ENCODE measurements around the gene TTLL10.
A peak's percentile ranks its signal among the peaks of the same experiment; 100 is the strongest.
"Not testable (repeated sequence)": the region's sequence is repeated elsewhere in the genome, so short reads cannot be mapped to it uniquely, and the experiment has no call there.

TTLL10 gene

DNA sequence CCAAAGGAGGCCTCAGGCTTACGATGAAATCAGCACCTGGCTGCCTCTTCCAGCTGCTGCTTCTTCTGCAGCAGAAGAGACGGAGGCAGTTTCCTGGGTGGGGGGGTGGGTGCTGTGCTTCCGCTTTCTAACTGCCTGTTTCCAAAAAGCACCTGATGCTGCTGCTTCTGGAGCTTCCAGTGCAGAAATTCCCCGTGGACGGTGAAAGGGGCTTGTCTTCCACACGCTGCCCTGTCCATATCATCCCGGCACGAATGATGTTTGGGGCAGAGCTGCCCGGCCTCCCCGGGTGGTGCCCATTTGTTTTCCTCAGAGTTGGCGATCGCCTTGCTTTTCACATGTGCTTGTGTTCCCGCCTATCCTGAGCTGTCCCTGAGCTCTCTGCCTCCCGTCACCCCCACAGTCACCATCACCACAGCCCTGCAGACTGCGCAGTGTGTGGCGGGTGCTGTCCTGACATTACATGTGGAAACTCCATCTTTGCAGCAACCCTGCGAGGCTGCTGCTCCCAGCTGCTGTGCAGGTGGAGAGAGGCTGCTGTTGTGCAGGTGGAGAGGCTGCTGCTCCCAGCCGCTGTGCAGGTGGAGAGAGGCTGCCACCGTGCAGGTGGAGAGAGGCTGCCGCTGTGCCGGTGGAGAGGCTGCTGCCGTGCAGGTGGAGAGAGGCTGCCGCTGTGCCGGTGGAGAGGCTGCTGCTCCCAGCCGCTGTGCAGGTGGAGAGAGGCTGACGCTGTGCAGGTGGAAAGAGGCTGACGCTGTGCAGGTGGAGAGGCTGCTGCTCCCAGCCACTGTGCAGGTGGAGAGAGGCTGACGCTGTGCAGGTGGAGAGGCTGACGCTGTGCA lies 1.8 kb downstream of the TTLL10 start:
- no peak for DNase-seq

DNA sequence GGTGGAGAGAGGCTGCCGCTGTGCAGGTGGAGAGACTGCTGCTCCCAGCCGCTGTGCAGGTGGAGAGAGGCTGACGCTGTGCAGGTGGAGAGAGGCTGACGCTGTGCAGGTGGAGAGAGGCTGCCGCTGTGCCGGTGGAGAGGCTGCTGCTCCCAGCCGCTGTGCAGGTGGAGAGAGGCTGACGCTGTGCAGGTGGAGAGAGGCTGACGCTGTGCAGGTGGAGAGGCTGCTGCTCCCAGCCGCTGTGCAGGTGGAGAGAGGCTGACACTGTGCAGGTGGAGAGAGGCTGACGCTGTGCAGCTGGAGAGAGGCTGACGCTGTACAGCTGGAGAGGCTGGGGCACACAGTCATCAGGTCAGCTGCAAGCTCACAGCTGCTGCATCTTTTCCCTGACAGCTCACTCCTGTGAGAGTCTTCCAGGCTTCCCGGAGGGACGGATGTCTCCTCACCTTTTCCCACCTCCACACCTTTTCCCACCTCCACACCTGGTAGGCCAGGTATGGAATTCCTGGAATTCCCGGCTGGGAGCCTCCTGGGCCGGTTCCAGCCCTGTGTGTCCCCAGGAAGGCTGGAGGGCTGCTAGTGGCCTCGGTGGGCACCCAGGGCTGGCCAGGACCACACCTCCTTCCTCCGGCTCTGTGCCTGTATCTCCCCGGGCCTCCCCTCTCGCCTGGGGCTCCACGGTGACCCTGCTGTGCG lies 2.5 kb downstream of the TTLL10 start:
- DNase-seq, result not testable (repeated sequence)

DNA sequence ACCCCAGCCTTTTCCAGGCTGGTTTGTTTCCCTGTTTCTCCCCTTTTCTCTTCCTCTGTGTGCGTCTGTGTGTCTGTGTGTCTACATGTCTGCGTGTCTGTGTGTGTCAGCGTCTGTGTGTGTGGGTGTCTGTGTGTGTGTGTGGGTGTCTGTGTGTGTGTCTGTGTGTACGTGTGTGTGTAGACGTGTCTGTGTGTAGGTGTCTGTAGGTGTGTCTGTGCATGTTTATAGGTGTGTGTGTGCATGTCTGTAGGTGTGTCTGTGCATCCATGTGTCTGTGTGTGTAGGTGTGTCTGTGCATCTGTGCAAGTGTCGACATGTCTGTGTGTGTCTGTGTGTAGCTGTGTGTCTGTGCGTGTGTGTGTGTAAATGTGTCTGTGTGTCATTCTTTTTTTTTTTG lies 3.3 kb downstream of the TTLL10 start:
- no peak for DNase-seq

DNA sequence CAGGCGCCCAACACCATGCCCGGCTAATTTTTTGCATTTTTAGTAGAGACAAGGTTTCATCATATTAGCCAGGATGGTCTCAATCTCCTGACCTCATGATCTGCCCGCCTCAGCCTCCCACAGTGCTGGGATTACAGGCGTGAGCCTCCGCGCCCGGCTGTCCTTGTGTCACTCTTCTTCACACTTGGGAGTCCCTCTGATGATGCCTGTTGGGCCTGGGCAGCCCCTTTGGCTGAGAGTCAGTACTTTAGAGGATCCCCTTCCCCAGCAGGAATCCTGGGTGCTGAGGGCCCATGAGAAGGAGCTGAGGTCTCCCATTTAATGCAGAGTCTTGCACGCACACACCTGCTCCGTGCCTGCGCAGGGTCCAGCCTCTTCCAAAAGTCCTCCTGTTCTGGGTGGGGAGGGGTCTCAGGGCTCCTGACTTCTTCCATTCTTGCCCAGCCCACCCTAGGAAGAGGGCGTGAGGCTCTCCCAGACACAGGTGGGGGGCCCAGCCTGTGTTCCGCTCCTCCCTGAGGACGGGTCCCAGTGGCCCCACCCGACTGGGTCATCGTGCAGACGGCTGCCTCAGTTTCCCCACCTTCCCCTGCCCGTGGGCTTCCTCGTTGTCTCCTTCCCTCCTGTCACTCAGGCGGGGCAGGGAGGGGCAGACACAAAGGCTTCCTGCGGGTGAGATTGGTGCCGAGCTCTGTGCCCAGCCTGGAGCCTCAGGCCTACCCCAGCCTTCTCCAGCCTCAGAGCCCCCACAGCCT lies 3.9 kb downstream of the TTLL10 start:
- no peak for DNase-seq

GRCh38 chr1:1178794-1179331 lies 5.2 kb downstream of the TTLL10 start:
- DNase-seq, result no peak

GRCh38 chr1:1179346-1179982 lies 5.8 kb downstream of the TTLL10 start:
- no peak for DNase-seq

DNA sequence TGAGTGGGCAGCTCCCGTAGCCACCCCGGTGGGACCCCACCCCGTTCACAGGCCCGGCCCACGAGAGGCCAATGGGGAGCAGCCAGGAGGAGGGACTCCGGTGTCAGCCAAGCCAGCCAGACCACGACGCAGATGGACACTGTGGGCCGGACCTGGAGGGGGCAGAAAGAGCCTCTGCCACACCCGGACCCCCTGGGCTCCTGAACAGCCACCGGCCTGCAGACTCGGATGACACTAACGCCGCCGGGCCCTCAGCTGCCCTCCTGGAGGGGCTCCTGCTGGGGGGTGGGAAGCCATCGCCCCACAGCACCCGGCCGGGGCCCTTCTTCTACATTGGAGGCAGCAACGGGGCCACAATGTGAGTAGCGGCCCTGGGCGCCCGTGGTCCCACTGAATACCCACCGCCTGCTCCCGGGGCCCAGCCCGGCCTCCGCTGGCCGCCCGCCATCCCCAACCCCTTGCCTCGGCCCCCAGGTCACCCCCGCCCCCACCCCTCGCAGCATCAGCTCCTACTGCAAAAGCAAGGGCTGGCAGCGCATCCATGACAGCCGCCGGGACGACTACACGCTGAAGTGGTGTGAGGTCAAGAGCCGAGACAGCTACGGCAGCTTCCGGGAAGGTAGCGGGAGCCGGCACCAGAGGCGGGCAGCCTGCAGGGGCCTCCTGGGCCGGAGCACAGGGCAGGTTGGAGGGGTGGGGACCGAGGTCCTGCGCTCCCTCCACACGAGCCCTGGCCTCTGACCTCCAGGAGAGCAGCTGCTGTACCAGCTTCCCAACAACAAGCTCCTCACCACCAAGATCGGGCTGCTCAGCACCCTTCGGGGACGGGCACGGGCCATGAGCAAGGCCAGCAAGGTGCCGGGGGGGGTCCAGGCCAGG lies 6.5 kb downstream of the TTLL10 start:
- no peak for DNase-seq

DNA sequence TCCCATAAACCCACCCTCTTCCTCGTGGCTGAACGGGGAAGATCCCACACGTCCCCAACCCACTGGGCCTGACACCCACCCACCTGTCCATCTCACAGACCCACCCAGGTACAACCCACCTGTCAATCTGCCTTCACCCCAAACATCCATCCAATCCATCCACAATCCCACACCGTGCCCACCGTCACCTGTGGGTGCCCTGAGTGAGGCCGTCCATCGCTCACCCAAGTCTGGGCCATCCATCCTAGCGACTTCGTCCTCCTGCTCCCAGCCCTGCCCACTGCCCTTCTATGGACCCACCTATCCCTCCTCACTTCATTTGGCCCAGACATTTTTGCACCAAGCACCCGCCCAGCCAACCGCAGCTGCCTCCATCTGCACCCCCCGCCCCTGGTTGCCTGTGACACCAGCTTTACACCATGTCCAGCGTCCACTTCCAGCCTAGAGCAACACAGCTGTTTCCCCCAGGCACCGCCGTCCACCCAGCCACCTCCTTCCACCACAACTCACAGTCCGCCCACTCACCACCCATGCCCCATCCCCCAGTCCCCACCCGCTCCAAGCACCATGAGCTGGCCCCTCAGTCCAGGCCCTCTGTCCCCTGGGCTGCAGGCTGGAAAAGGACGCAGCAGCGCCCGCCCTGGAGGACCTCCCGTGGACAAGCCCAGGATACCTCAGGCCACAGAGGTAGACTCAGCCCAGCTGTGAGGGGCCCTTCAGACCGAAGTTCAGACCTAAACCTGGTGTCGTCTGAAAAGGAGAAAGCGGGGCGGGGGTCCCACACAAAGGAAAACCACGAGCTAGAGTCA lies 7.7 kb downstream of the TTLL10 start:
- DNase-seq, result no peak

DNA sequence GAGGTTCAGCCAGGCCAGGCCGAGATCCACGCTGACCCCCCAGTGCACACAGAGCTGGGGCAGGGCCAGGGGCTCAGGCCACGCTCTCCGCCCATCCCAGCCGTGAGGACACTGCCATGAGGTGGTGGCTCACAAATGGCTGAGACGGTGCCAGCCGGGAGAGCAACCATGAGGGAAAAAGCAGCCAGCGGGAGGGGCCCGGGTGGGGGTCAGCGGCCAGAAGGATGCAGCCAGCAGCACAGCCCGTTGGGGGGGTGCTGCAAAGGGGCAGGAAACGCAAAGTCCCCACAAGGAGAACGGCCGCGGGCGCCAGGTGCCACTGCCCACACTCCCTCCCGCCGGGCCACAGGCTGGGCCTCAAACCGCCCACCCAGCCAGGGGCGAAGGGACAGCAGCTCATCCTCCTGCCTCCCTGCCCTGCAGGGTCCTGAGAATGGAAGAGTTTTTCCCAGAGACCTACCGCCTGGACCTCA lies 8.3 kb downstream of the TTLL10 start:
- DNase-seq, result no peak

DNA sequence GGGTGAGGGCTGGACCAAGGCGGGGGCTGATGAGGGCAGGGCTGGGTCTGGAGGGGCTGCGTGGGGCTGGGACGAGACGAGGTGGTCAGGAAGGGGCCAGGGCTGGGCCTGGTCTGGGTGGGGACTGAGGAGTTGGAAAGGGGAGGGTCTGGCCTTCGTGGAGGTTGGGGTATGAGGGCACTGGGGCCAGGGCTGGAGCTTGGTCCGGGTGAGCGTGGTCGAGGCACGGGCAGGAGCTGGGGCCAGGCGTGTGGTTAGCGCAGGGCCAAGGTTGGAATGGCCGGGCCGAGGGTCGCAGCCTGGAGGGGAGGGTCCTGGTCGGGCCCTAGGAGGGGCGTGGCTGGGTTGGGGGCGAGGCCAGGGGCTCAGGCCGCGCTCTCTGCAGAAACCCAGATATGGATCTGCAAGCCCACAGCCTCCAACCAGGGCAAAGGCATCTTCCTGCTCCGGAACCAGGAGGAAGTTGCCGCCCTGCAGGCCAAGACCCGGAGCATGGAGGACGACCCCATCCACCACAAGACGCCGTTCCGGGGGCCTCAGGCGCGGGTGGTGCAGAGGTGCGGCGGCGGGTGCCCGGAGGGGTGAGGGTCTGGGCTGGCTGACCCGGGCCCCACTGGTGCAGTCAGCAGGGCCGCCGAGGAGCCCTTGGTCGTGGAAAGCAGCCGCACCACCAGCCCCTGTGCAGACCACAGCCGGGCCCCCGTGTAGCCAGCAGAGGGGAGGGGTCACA lies 9.0 kb downstream of the TTLL10 start:
- DNase-seq, result no peak

GRCh38 chr1:1183221-1183747 lies 9.6 kb downstream of the TTLL10 start:
- DNase-seq, result no peak

DNA sequence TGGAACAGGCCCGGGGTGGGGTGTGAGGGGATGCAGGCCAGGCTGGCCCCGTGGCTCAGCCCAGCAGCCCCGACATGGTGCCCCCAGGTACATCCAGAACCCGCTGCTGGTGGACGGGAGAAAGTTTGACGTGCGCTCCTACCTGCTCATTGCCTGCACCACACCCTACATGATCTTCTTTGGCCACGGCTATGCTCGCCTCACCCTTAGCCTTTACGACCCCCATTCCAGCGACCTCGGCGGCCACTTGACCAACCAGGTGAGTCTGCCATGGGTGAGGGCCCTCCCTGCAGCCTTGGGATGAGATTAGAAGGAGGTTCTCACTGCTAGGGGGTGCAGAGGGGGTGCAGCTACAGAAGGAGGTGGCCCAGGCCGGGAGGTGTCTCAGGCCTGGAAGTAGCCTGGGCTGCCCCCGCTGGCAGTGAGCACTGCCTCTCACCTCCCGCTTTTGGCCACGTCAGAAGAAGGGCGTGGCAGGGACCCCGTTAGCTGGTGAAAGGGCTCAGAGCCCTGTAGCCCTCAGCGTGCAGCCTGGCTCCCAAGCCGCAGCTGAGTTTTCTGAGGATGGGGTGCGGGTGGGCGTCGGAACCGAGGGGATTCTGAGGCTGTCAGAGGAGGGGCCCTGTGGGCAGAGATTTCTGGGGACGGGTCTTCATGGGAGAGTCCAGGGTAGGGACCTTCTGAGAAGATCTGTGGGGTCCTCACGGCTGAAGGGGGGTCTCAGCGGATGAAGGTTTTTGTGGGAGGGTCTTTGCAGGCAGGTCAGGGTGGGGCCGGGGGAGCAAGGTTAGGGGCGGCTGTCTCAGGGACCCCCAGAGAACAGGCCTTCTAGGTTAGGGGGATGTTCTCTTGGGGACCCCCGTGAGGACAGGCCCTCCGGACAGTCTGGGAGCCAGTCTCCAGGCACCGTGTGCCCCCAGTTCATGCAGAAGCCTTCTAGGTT lies 10.4 kb downstream of the TTLL10 start:
- no peak for DNase-seq

DNA sequence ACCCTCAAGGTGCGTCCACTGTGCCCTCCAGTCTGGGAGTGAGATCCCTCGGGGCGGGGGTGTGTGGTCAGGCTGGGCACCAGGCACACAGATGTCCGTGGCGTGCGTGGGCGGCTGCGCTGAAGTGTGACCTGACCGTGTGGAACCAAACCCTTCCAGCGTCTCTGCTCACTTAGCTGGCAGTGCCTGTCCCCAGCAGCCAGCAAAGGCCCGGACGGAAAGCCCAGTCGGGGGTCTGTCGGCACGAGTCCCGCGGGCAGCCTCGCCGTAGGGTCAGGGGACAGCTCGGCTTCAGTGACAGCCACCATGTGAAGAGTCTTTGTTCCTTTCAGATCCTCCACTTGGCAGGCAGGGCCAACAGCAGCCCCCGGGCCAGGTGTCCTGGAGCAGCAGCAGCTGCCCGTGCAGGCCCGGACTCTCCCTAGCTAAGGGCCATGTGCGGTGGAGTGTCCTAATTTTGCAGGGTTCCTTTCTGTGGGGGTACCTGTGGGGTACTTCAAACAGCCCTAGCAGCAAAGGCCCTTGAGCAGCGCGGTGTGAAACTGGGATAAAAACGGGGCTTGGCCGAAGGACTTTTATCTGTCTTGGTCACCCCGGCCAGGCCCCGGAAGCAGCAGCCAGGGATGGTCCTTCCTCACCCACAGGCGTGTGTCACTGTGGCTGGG lies 11.6 kb downstream of the TTLL10 start:
- peak; percentile 0 to 49 for DNase-seq

- no peak for DNase-seq
Observed at GRCh38 chr1:1187938-1188337, 14.3 kb downstream of the TTLL10 start.

DNA sequence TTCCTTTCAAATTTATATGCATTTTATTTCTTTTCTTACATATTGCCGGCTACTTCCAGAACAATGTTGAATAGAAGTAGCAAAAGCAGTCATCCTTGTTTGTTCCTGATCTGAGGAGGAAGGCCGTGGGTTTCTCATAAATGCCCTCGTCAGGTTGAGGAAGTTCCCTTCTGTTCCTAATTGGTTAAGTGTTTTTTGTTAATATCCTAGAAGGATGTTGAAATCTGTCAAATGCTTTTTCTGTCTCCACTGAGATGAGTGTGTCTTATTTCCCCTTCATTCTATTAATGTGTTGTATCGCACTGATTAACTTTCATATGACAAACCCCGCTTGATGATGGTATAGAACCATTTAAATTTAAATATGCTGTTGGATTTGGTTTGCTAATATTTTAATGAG lies 15.4 kb downstream of the TTLL10 start:
- DNase-seq, result no peak

GRCh38 chr1:1191734-1192133 lies 18.1 kb downstream of the TTLL10 start:
- DNase-seq, result no peak

DNA sequence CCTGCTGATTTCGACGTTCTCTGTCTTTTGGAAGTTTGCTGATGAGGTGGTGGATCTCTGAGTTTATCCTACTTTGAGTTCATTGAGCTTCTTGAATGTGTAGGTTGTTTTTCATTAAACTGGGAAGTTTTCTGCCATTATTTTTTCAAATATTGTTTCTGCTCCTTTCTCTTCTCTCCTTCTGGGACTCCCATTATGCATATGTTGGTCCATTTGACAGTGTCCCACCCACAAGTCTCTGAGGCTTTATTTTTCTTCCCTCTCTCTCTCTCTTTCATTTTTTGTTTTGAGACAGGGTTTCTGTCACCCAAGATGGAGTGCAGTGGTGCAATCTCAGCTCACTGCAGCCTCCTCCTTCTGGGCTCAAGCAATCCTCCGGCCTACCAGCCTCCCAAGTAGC lies 21.0 kb downstream of the TTLL10 start:
- DNase-seq, result no peak

GRCh38 chr1:1195726-1196125 lies 22.0 kb downstream of the TTLL10 start:
- DNase-seq, result not testable (repeated sequence)
